Measurements from ENCODE around the gene ANKRD53. TPM values are rescaled to one million over a fixed set of nuclear protein-coding genes. Genes with fewer than 3 reads are reported as not detected.
"Not testable (repeated sequence)": the region's sequence is repeated elsewhere in the genome, so short reads cannot be mapped to it uniquely, and the experiment has no call there.

ANKRD53 gene
- total and polyA plus RNA-seq, 2 donors (not counting 3 experiments of a cell fraction or from before 2014, with no cell fraction given): 1.3 to 1.4 TPM

DNA sequence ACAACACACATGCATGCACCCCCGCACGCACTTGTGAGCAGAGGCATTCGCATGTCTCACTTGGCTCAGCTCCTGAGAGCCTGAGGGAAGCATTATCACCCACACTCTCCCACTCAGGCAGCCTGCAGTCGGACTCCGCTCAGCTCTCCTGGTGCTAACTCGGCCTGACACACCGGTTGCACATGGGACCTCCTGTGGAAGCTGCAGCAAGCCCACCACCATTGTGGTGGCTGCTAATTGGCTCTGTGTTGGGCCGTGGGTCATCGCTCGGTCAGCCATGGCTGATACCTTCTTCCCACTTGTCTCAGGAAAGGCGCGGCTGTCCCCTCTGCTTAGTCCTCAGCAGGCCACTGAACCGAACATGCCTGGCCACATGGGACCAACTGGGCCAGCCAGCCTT, 29.9 kb downstream of the ANKRD53 start:
- Histone ChIP-seq H3K9me3 (replicated peaks; ENCODE audit: control insufficient read depth, insufficient read depth, low read length) (no peaks in the 10 kb centered on the region), H3K27me3 (ENCODE audit: control insufficient read depth in 2 of 2, insufficient read depth in 2 of 2, low read length in 2 of 2) (peaks cover 3 to 4% of the 10 kb centered on the region in 2 experiments), H3K36me3 (ENCODE audit: control insufficient read depth in 2 of 2, extremely low read depth in 1 of 2, insufficient read depth in 2 of 2, low read length in 2 of 2) (no peaks in the 10 kb centered on the region), H4K20me1 (replicated peaks; ENCODE audit: control insufficient read depth, extremely low read depth, insufficient read depth, low read length) (no peaks in the 10 kb centered on the region), H3K4me1 (ENCODE audit: control insufficient read depth, extremely low read depth, insufficient read depth, low read length) (no peaks in the 10 kb centered on the region), H3K9me1 (replicated peaks; ENCODE audit: control insufficient read depth, extremely low read depth, insufficient read depth, low read length) (no peaks in the 10 kb centered on the region), H2AFZ (ENCODE audit: low read depth, low read length) (no peak overlapping the region), H3K27ac (ENCODE audit: insufficient read depth, low read depth, low read length) (no peak overlapping the region), H3K4me3 (replicated peaks in 1 of 3; ENCODE audit: insufficient read depth in 1 of 3, low read depth in 1 of 3, low read length in 3 of 3) (no peak overlapping the region), H3K79me2 (ENCODE audit: control insufficient read depth, insufficient read depth, low read length) (no peaks in the 10 kb centered on the region), H3K4me2 (ENCODE audit: insufficient read depth, low read length) (no peak overlapping the region), H3K9ac (replicated peaks; ENCODE audit: extremely low read depth, insufficient read depth, low read length) (no peak overlapping the region)
- FAIRE-seq (no peak), DNase-seq (ENCODE audit: low read depth, low spot score) (no peak)
- ChIA-PET CTCF (interaction anchor here (1.6 kb wide), 1 partner anchor 24 kb away, joined by 4 read pairs; no protein-coding TSS in a partner anchor), POLR2A (no interaction called here)
- dilution Hi-C loops (cut with MboI; ENCODE audit: extremely low pct_ligation_motif_present, low sequenced_read_pairs) (no loop called here), intact Hi-C loops (cut with micrococcal nuclease) (no loop called here)
- no TSS peak for BruUV-seq (replicated peaks)
- no peak for TF ChIP-seq POLR2AphosphoS5 (IDR thresholded peaks at IDR 0.05; ENCODE audit: insufficient read depth, low read depth, low read length)
- no peak for TF ChIP-seq MYC (IDR thresholded peaks at IDR 0.05; ENCODE audit: low read depth, low read length)
- TF ChIP-seq GATA2 (IDR thresholded peaks at IDR 0.05; ENCODE audit: insufficient read depth, insufficient read length, low read depth, low read length): no peak
- TF ChIP-seq FOS (IDR thresholded peaks at IDR 0.05; ENCODE audit: borderline replicate concordance, insufficient read depth, low read length): no peak
- no peak for TF ChIP-seq EZH2 (IDR thresholded peaks at IDR 0.05; ENCODE audit: borderline replicate concordance, low read depth, low read length, severe bottlenecking)
- TF ChIP-seq, protein P1, sequence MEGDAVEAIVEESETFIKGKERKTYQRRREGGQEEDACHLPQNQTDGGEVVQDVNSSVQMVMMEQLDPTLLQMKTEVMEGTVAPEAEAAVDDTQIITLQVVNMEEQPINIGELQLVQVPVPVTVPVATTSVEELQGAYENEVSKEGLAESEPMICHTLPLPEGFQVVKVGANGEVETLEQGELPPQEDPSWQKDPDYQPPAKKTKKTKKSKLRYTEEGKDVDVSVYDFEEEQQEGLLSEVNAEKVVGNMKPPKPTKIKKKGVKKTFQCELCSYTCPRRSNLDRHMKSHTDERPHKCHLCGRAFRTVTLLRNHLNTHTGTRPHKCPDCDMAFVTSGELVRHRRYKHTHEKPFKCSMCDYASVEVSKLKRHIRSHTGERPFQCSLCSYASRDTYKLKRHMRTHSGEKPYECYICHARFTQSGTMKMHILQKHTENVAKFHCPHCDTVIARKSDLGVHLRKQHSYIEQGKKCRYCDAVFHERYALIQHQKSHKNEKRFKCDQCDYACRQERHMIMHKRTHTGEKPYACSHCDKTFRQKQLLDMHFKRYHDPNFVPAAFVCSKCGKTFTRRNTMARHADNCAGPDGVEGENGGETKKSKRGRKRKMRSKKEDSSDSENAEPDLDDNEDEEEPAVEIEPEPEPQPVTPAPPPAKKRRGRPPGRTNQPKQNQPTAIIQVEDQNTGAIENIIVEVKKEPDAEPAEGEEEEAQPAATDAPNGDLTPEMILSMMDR (IDR thresholded peaks at IDR 0.05; ENCODE audit: extremely low read depth in 1 of 2, insufficient read depth in 1 of 2, low read depth in 1 of 2, low read length in 2 of 2): no peak
- no peak for TF ChIP-seq POLR2A (IDR thresholded peaks at IDR 0.05; ENCODE audit: low read depth, low read length)
- TF ChIP-seq JUN (IDR thresholded peaks at IDR 0.05; ENCODE audit: borderline replicate concordance, insufficient read depth, insufficient read length, low read depth): no peak
- TF ChIP-seq, protein P2, sequence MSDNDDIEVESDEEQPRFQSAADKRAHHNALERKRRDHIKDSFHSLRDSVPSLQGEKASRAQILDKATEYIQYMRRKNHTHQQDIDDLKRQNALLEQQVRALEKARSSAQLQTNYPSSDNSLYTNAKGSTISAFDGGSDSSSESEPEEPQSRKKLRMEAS (IDR thresholded peaks at IDR 0.05; ENCODE audit: insufficient read depth, insufficient read length): no peak

DNA sequence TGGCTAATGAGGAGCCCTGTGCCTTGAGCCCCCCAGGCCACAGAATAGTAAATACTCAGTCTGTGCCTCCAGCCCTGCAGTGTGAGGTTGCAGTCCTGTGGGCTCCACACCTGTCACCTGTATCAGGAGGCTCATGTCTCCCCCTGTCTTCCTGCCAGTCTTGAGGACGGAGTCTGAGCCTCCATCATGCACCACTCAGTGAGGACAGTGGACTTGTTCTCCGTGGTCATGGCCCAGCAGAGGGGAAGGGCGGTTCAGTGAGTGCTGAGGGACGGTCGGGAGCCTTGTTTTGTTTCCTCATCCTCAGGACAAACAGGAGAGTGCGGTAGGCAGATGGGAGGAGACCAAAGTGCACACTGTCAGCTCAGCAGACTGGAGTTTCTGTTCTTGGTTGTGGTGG, 33.4 kb downstream of the ANKRD53 start:
- DNase-seq (ENCODE audit: low read depth, low spot score); H4K20me1 ChIP-seq (replicated peaks; ENCODE audit: control insufficient read depth, extremely low read depth, insufficient read depth, low read length); H3K4me1 ChIP-seq (ENCODE audit: control insufficient read depth, extremely low read depth, insufficient read depth, low read length); H3K9ac ChIP-seq (replicated peaks; ENCODE audit: extremely low read depth, insufficient read depth, low read length); H3K4me3 ChIP-seq (replicated peaks in 1 of 3; ENCODE audit: insufficient read depth in 1 of 3, low read depth in 1 of 3, low read length in 3 of 3); H3K9me3 ChIP-seq (replicated peaks; ENCODE audit: control insufficient read depth, insufficient read depth, low read length); H3K27ac ChIP-seq (ENCODE audit: insufficient read depth, low read depth, low read length); H3K79me2 ChIP-seq (ENCODE audit: control insufficient read depth, insufficient read depth, low read length); dilution Hi-C loops (cut with MboI; ENCODE audit: extremely low pct_ligation_motif_present, low sequenced_read_pairs); H3K27me3 ChIP-seq (ENCODE audit: control insufficient read depth in 2 of 2, insufficient read depth in 2 of 2, low read length in 2 of 2); H3K9me1 ChIP-seq (replicated peaks; ENCODE audit: control insufficient read depth, extremely low read depth, insufficient read depth, low read length); intact Hi-C loops (cut with micrococcal nuclease); FAIRE-seq; POLR2A ChIA-PET; H2AFZ ChIP-seq (ENCODE audit: low read depth, low read length); H3K4me2 ChIP-seq (ENCODE audit: insufficient read depth, low read length); H3K36me3 ChIP-seq (ENCODE audit: control insufficient read depth in 2 of 2, extremely low read depth in 1 of 2, insufficient read depth in 2 of 2, low read length in 2 of 2); BruUV-seq (replicated peaks): not testable (repeated sequence)
- CTCF ChIA-PET: interaction anchor here (1.0 kb wide), 1 partner anchor 11 kb away, joined by 3 read pairs; no protein-coding TSS in a partner anchor

Data from endothelial cell of umbilical vein (primary cell).